CD4-positive, alpha-beta T cell treated with Interferon gamma for 1 hour (primary cell): ENCODE measurements around the gene MMD2.
"Not testable (repeated sequence)": the region's sequence is repeated elsewhere in the genome, so short reads cannot be mapped to it uniquely, and the experiment has no call there.

Experiments used
- DNase-seq: peaks from one replicate; pipeline ENCODE4 v3.0.0-alpha.2; 2020

Gene MMD2

GRCh38 chr7:4893188-4893587 lies 65.8 kb downstream of the MMD2 start:
- DNase-seq = not testable (repeated sequence)

- DNase-seq = not testable (repeated sequence)
Measured at GRCh38 chr7:4891522-4891921, 67.5 kb downstream of the MMD2 start.

GRCh38 chr7:4889682-4890081 lies 69.3 kb downstream of the MMD2 start:
- DNase-seq = no peak

- no peak for DNase-seq
Measured at GRCh38 chr7:4888161-4888560, 70.8 kb downstream of the MMD2 start.

GRCh38 chr7:4886671-4887070 lies 72.3 kb downstream of the MMD2 start:
- no peak for DNase-seq

- no peak for DNase-seq
Measured at GRCh38 chr7:4885317-4885807, 73.6 kb downstream of the MMD2 start.

- no peak for DNase-seq
Measured at GRCh38 chr7:4884164-4884563, 74.8 kb downstream of the MMD2 start.

- DNase-seq = peak; percentile 86
Measured at GRCh38 chr7:4883372-4884144, 75.4 kb downstream of the MMD2 start, which contains the start of gene RADIL. Gene RADIL, minus strand, starts transcription at chr7:4883716. Its CDS starts 5,577 bp downstream, at chr7:4878139.

GRCh38 chr7:4883033-4883371 lies 76.0 kb downstream of the MMD2 start:
- no peak for DNase-seq

GRCh38 chr7:4882169-4883032 lies 76.6 kb downstream of the MMD2 start:
- DNase-seq = no peak

- DNase-seq = no peak
Measured at GRCh38 chr7:4880218-4880617, 78.8 kb downstream of the MMD2 start.

- no peak for DNase-seq
Measured at GRCh38 chr7:4879396-4880081, 79.4 kb downstream of the MMD2 start.

GRCh38 chr7:4878336-4879335 lies 80.4 kb downstream of the MMD2 start:
- DNase-seq = no peak

- no peak for DNase-seq
Measured at GRCh38 chr7:4876586-4876985, 82.4 kb downstream of the MMD2 start.

- DNase-seq = no peak
Measured at GRCh38 chr7:4875391-4875790, 83.6 kb downstream of the MMD2 start.

GRCh38 chr7:4873071-4873944 lies 85.7 kb downstream of the MMD2 start:
- DNase-seq = no peak

GRCh38 chr7:4871930-4872675 lies 86.9 kb downstream of the MMD2 start:
- DNase-seq = no peak

- no peak for DNase-seq
Measured at GRCh38 chr7:4871056-4871680, 87.8 kb downstream of the MMD2 start.

- DNase-seq = no peak
Measured at GRCh38 chr7:4868493-4868892, 90.5 kb downstream of the MMD2 start.
